Stimulated activated CD4-positive, alpha-beta T cell treated with anti-CD3 and anti-CD28 coated beads, Interleukin-1b, Interleukin-23, amount 100 ng/mL, for 1 hour (primary cell): ENCODE results near the gene ZNF610.
A peak's percentile ranks its signal among the peaks of the same experiment; 100 is the strongest.
"Not testable (repeated sequence)": the region's sequence is repeated elsewhere in the genome, so short reads cannot be mapped to it uniquely, and the experiment has no call there.

Experiments used
- DNase-seq, 2 donors: peaks; one replicate each; pipeline ENCODE4 v3.0.0-alpha.2; 2020; ENCODE audit warnings: low read depth in 2 of 2

ZNF610 gene

DNA sequence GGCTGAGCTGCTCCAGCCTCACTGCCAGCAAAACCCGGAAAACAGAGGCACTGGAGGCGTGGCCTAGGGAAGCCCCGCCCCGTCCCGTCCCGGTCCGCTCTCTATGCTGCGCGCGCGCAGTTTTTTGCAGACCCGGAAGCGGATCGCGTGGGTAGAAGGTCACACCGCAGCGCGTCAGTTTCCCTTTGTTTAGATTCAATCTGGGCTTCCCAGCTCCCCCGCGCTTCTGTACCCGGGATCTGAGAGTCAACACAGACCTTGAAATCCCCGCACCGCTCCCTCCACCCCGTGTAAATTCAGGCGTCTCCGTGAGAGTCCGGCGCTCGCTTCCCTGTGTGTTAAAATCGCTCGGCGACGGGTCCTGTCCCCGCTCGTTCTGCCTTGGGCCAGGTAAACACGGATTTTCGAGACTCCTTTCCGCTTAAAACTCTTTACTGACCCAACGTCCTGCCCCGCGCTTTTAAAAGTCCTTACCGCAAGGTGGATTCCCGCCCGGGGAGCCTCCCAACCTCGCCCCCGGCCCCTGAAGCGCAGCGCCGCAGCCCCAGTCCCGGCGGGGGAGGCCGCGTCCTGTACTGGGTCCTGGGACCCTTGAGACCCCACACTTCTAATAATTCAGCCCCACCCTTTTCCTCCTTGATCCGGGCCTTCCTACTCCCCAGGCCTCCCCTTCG, at the start of gene ZNF610:
ZNF610 (plus strand) TSS at position 127 of the 674 bp plus-strand sequence. CDS start 12,930 bp downstream, outside the sequence.
- peak; percentile 60 to 79 for DNase-seq

DNA sequence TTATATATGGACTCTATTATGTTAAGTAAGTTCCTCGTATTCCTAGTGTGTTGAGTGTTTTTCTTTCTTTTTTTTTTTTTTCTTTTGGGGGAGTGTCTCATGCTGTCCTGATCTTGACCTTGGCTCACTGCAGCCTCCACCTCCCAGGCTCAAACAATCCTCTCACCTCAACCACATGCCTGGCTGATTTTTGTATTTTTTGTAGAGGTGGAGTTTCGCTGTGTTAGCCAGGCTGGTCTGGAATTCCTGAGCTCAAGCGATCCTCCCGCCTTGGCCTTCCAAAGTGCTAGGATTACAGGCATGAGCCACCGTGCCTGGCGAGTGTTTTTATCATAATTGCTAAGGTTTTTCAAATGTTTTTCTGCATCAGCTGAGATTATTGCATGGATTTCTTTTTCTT, 49.8 kb upstream of the ZNF610 start:
- DNase-seq, result no peak

DNA sequence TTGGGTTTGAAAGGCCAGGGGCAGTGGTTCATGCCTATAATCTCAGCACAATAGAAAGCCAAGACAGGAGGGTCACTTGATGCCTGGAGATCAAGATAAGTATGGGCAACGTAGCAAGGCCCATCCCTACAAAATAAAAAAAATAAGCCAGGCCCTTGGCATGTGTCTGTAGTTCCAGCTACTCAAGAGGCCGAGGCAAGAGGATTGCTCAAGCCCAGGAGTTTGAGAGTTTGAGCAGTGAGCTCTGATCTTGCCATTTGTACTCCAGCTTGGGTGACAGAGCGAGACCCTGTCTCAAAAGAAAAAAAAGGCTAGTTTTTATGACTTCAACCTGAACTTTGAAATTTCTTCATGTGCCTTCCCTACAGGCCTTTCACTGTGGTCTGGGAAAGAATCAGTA, 44.3 kb upstream of the ZNF610 start:
- no peak for DNase-seq

DNA sequence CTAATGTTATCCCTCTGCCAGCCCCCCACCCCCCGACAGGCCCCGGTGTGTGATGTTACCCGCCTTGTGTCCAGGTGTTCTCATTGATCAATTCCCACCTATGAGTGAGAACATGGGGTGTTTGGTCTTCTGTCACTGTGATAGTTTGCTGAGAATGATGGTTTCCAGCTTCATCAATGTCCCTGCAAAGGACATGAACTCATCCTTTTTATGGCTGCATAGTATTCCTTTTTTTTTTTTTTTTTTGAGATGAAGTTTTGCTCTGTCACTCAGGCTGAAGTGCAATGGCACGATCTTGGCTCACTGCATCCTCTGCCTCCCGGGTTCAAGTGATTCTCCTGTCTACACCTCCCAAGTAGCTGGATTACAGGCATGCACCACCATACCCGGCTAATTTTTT, 43.1 kb upstream of the ZNF610 start:
- not testable (repeated sequence) for DNase-seq

DNA sequence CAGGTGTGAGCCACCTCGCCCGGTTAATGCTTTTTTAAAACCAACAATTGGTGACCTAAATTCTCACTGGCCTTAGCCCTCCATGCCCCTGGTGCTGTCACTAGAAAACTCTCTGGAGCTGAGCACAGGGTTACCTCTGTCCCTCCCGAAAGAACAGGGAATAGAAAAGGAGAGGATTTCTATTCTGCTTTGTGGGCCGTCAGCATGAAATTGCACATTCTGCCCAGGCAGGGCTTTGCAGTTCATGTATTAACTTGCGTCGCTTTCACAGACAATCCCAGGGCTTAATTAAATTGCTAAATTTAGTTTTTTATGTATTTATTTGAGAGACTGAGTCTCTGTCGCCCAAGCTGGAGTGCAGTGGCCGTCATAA, 39.7 kb upstream of the ZNF610 start:
- no peak for DNase-seq

GRCh38 chr19:52296773-52297600, 39.1 kb upstream of the ZNF610 start, which contains the start of gene ZNF480:
ZNF480 (plus strand) TSS chr19:52297169; CDS start chr19:52300413, 3,244 bp downstream.
- peak; percentile 47 to 69 for DNase-seq

DNA sequence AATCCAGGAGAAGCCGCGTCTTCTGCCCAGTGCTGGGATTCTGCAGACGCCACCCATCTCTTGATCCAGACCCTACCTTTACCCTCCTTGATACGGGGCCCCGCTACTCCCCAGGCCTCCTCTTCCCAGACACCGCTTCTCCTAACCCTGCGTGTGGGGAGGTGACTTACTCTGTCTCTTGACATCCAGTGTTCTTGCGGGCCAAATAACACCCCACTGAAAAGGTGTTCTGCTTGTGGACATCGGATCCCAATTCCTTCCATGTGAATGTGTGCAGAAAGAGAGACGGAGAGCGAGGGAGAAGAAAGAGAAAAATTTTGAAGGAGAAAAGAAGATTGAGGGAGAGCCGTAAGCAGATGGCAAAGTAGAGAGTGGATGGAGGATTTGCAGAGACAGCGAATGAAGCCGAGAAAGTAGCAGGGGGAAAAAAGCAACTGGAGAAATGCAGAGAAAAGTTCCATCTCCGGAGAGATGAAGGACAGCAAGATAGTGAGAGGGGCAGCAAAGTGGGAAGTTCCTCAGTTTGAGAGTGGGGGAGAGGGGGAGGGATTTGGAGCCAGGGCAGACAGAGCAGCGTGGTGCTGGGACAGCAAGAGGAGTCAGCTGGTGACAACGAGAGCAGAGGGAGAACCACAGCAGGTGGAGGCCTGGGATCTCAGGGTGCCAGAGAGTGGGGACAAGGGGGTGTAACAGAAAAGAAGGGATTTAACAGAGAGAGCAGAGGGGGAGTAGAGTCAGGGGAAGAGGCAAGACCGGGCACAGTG, 38.3 kb upstream of the ZNF610 start:
- no peak for DNase-seq

DNA sequence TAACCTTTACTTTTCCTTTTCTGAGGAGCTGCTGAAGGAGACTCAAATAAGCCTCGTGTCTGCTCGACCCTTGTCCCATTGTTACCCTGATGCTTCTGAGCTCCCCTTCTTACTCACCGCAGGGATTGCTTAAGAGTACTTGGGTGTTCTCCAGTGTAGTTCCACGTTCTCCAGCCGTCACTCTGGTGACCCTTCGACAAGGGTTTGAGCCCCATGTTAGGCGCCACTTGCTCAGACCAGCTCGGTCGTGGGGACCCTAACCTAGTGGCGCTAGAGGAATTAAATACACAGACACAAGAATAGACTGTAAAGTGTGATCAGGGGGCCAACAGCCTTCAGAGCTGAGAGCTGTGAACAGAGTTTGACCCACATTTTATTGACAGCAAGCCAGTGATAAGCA, 28.8 kb upstream of the ZNF610 start:
- DNase-seq, result no peak

DNA sequence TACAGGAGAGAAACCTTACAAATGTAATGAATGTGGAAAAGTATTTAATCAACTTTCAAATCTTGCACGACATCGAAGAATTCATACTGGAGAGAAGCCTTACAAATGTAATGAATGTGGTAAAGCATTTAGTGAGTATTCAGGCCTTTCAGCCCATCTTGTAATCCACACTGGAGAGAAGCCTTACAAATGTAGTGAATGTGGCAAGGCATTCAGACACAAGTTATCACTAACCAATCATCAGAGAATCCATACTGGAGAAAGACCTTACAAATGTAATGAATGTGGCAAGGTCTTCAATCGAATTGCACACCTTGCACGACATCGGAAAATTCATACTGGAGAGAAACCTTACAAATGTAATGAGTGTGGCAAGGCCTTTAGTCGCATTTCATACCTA, 13.6 kb upstream of the ZNF610 start:
- DNase-seq, result no peak

- DNase-seq, result no peak
Observed at GRCh38 chr19:52331757-52332156, 4.3 kb upstream of the ZNF610 start.

DNA sequence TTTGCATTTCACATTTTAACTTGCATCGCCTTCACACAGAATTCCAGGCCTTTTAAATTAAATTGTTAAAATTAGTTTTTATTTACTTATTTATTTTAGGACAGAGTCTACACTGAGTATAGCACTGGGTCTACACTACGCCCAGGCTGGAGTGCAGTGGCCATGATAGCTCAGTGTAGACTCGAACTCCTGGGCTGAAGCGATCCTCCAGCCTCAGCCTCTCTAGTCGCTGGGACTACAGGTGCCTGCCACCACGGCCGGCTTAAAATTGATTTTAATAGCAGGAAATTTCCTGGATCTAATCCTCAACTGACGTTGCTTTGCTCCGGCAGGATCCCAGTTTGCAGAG, 301 bp upstream of the ZNF610 start:
- DNase-seq, result no peak

- DNase-seq, result no peak
Observed at GRCh38 chr19:52336791-52337381, 843 bp downstream of the ZNF610 start.

GRCh38 chr19:52339022-52339421, 3.0 kb downstream of the ZNF610 start:
- DNase-seq, result not testable (repeated sequence)

GRCh38 chr19:52343548-52343947, 7.5 kb downstream of the ZNF610 start:
- peak in 1 of 2 donors; percentile 8 for DNase-seq

GRCh38 chr19:52345162-52345561, 9.1 kb downstream of the ZNF610 start:
- DNase-seq, result no peak

DNA sequence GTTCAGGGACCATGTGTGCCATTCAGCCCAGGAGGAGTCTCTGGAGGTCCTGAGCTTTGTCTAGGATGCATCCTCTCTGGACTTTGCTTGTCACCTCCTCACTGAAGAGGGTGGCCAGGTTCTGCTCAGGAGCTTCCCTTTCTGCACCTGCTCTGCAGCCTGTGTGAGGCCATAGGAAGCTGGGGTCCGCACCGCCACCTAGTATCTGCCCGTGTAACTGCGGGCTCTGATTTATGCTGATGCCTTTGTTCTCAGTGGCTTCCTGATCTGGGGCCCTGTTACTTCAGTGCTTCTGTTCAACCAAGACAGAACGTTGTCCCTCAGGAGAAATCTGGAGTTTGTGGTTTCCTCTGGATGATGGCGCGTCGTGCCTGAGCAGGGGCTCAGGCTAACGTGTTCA, 15.5 kb downstream of the ZNF610 start:
- no peak for DNase-seq

GRCh38 chr19:52366414-52366824, 30.4 kb downstream of the ZNF610 start:
- no peak for DNase-seq

DNA sequence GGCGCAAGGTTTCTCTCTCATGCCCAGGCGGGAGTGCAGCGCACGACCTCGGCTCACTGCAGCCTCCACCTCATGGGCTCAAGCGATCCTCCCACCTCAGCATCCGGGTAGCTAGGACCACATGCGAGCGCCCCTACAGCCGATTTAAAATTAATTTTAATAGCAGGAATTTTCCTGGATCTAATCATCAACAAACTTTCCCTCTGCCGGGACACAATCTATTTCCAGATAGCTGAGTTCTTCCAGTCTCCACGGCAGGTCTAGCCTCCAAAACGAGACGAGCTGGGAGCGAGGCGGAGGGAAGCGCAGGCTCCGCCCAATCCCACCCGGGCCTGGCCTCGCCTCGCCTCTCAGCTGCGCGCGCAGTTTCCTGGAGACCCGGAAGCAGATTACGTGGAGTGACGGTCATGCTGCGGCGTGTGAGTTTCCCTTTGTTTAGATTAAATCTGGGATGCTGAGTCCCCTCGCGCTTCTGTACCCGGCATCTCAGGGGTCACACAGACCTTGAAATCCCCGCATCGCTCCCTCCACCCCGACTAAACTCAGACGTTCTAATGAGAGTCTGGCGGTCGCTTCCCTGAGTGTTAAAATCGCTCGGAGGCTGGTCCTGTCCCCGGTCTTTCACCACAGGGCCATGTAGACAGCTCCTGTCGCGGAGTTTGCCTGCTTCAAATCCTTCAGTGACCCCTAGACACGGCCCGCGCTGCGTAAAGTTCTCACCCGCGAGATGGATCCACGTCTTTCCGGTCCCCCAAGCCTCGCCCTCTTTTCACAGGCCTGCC, 33.7 kb downstream of the ZNF610 start, which contains the start of gene ZNF880:
ZNF880 (plus strand) TSS at position 365 of the 782 bp plus-strand sequence; CDS start at position 408, 43 bp downstream.
- DNase-seq, result peak; percentile 73 to 86

GRCh38 chr19:52370341-52370710, 34.3 kb downstream of the ZNF610 start:
- DNase-seq, result no peak

GRCh38 chr19:52391135-52391534, 55.1 kb downstream of the ZNF610 start:
- no peak for DNase-seq
